Adrenal gland (tissue), 12 donors: ENCODE results near the gene SERPINB12. TPM values are rescaled to one million over a fixed set of nuclear protein-coding genes. Genes with fewer than 3 reads are reported as not detected.

Source experiments
- DNase-seq, 7 donors: peaks; one replicate each; pipeline ENCODE4 v3.0.0-alpha.2; 2019 to 2020
- H3K27ac ChIP-seq, 5 donors: fragments of 200-600 bp; sonication (generic) in 4 of 5; 1 replicate in 3 of 5; 2 replicates in 2 of 5; pipeline versions ENCODE4 v1.5.1 to v1.8.0; 2016 to 2020; ENCODE audit warnings: mild to moderate bottlenecking in 1 of 5
- H3K27me3 ChIP-seq: fragments of 200-600 bp; 2 replicates; pipeline ENCODE4 v1.8.0; 2021
- H3K36me3 ChIP-seq, 2 donors: fragments of 200-600 bp; replicated peaks in 1 of 2; 1 replicate in 1 of 2; 2 replicates in 1 of 2; pipeline versions ENCODE4 v1.5.1 to v1.8.0; 2018 to 2022
- H3K4me1 ChIP-seq, 2 donors: fragments of 200-600 bp; replicated peaks in 1 of 2; 1 replicate in 1 of 2; 2 replicates in 1 of 2; pipeline versions ENCODE4 v1.5.1 to v1.8.0; 2018 to 2021
- H3K4me3 ChIP-seq, 4 donors: fragments of 200-600 bp; sonication (generic) in 3 of 4; one replicate each; pipeline ENCODE4 v1.5.1; 2016 to 2018
- H3K9me3 ChIP-seq, 3 donors: fragments of 200-600 bp; sonication (generic) in 1 of 3; replicated peaks in 1 of 3; 1 replicate in 2 of 3; 2 replicates in 1 of 3; pipeline versions ENCODE4 v1.5.1 to v1.8.0; 2016 to 2021
- CTCF ChIP-seq, 6 experiments: fragments of 450-650 bp in 4 of 6; fragments of 200-600 bp in 2 of 6; sonication (generic) in 1 of 6; IDR thresholded peaks; 1 replicate in 5 of 6; 2 replicates in 1 of 6; pipeline versions ENCODE4 v1.5.1 to v1.8.0; 2016 to 2021; ENCODE audit warnings: antibody characterized with exemption in 6 of 6, mild to moderate bottlenecking in 2 of 6, moderate library complexity in 1 of 6
- POLR2A ChIP-seq, 2 donors: fragments of 450-650 bp; IDR thresholded peaks; one replicate each; pipeline ENCODE4 v1.6.1; 2017; ENCODE audit warnings: antibody characterized with exemption in 2 of 2, mild to moderate bottlenecking in 2 of 2, moderate library complexity in 1 of 2
- WGBS, 4 donors: extraction: QIAGEN DNeasy Blood & Tissue Kit in 2 of 4; methylation state at CpG; one replicate each; pipeline versions ENCODE4 v1.1.5 to v1.1.7; 2013 to 2017; 5-methylcytosine and 5-hydroxymethylcytosine counted together
- intact Hi-C, 2 donors: fragments of 100-400 bp; cut with DNase I; formaldehyde crosslinking; loops; one replicate each; pipeline versions ENCODE4 v1.14.1 to v1.15.0; 2022 to 2023
- polyA plus RNA-seq, 3 donors: library from polyadenylated mRNA; stranded (reverse); fragments of 200-250 nt in 2 of 3; fragments of 350-450 nt in 1 of 3; fragmentation: Illumina TruSeq in 1 of 3; extraction: RNeasy Lipid Tissue Mini Kit (QIAGEN cat#74804) in 1 of 3; gene quantifications; one replicate each; pipeline ENCODE4 v1.2.3, GENCODE V29; 2013 to 2014
- total RNA-seq, 9 donors: library from RNA; depleted of rRNA in 4 of 9; stranded (reverse); fragments of >200 nt in 4 of 9; fragments of 120-200 nt in 1 of 9; fragmentation: NEBNext Ultra II Directional in 1 of 9; extraction: Animal tissue kit (Norgen Biotek cat#: 25700) in 1 of 9; gene quantifications; one replicate each; pipeline versions ENCODE4 v1.1.0 to v1.2.4, GENCODE V29; 2013 to 2023
- donor health status: healthy with polysubstance abuse.
- donor health status: Bipolar disorder and iron deficiency.
- donor health status: DM: yes; HTN: yes; CAD: no.
- donor health status: DM: no; HTN: no; CAD: no.
- donor health status: DM: no; HTN: no; CAD: no.
- donor health status: DM: yes; HTN: yes; CAD: no.

SERPINB12 gene
- total and polyA plus RNA-seq, 12 donors, result 0.17 TPM; not detected in 11

- H3K27ac ChIP-seq, result no peak within 1 kb of the TSS
- H3K4me3 ChIP-seq, result no peak within 1 kb of the TSS
- H3K36me3 ChIP-seq, result no peaks in the 10 kb centered on the region
- no peak for DNase-seq
- TF ChIP-seq POLR2A (IDR thresholded peaks at IDR 0.05), result no peak
- TF ChIP-seq CTCF (IDR thresholded peaks at IDR 0.05), result no peak
- intact Hi-C loops, result no loop called here
- H3K4me1 ChIP-seq, result no peaks in the 10 kb centered on the region
- WGBS, 4 donors, result 74 to 89% (median 86%) methylated on average over 4 of the region's 4 CpGs
- H3K27me3 ChIP-seq, result peaks cover 4% of the 10 kb centered on the region
- H3K9me3 ChIP-seq, result no peaks in the 10 kb centered on the region
Observed at GRCh38 chr18:63586966-63587365, 44.8 kb downstream of the SERPINB12 start, which contains the start of gene SERPINB13. SERPINB13 (plus strand) TSS chr18:63587343; CDS start chr18:63588668, 1,325 bp downstream.

- Histone ChIP-seq H3K4me1 (no peaks in the 10 kb centered on the region), H3K4me3 (no peak overlapping the region), H3K9me3 (no peaks in the 10 kb centered on the region), H3K27ac (no peak overlapping the region), H3K36me3 (no peaks in the 10 kb centered on the region), H3K27me3 (peaks cover 4% of the 10 kb centered on the region)
- intact Hi-C loops, result no loop called here
- DNase-seq, result no peak
- WGBS, 4 donors, result 53 to 68% (median 60%) methylated on average over 5 of the region's 5 CpGs
- no peak for TF ChIP-seq CTCF (IDR thresholded peaks at IDR 0.05)
- no peak for TF ChIP-seq POLR2A (IDR thresholded peaks at IDR 0.05)
Observed at GRCh38 chr18:63588909-63589308, 46.7 kb downstream of the SERPINB12 start.

- WGBS, 4 donors, result 40 to 67% (median 61%) methylated on average over 2 of the region's 2 CpGs
- no peaks in the 10 kb centered on the region for H3K36me3 ChIP-seq
- DNase-seq, result no peak
- H3K27me3 ChIP-seq, result no peaks in the 10 kb centered on the region
- no peaks in the 10 kb centered on the region for H3K4me1 ChIP-seq
- intact Hi-C loops, result no loop called here
- H3K9me3 ChIP-seq, result no peaks in the 10 kb centered on the region
- no peak for TF ChIP-seq CTCF (IDR thresholded peaks at IDR 0.05)
- TF ChIP-seq POLR2A (IDR thresholded peaks at IDR 0.05), result no peak
- H3K27ac ChIP-seq, result no peak overlapping the region
- H3K4me3 ChIP-seq, result no peak overlapping the region
Observed at GRCh38 chr18:63590373-63590772, 48.2 kb downstream of the SERPINB12 start.

- H3K36me3 ChIP-seq, result no peaks in the 10 kb centered on the region
- WGBS, 4 donors, result 71 to 80% (median 75%) methylated on average over 3 of the region's 3 CpGs
- no peak overlapping the region for H3K4me3 ChIP-seq
- H3K27me3 ChIP-seq, result no peaks in the 10 kb centered on the region
- no peak overlapping the region for H3K27ac ChIP-seq
- H3K9me3 ChIP-seq, result no peaks in the 10 kb centered on the region
- no peaks in the 10 kb centered on the region for H3K4me1 ChIP-seq
- no peak for DNase-seq
- TF ChIP-seq CTCF (IDR thresholded peaks at IDR 0.05) (no peak), POLR2A (IDR thresholded peaks at IDR 0.05) (no peak)
- intact Hi-C loops, result no loop called here
Observed at GRCh38 chr18:63590966-63591695, 49.0 kb downstream of the SERPINB12 start.
